ENCODE results near the gene TM7SF2.

DNA sequence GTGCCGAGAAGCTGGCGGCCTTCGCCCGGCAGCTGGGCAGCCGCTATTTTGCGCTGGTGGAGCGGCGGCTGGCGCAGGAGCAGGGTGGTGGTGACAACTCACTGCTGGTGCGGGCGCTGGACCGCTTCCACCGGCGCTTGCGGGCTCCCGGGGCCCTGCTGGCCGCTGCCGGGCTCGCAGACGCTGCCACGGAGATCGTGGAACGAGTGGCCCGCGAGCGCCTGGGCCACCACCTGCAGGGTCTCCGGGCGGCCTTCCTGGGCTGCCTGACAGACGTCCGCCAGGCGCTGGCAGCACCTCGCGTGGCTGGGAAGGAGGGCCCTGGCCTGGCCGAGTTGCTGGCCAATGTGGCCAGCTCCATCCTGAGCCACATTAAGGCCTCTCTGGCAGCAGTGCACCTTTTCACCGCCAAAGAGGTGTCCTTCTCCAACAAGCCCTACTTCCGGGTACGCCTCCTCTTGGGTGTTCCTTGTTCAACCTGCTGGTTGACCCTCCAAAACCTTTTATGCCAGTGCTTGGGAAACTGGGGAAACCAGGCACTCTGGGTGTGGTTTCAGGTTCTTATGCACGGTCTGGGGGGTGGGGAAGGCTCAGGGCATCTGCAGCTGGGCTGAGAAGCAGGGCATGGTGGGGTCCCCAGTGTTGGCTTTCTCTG, 3.1 kb upstream of the TM7SF2 start:
- TF ChIP-seq, protein P1, sequence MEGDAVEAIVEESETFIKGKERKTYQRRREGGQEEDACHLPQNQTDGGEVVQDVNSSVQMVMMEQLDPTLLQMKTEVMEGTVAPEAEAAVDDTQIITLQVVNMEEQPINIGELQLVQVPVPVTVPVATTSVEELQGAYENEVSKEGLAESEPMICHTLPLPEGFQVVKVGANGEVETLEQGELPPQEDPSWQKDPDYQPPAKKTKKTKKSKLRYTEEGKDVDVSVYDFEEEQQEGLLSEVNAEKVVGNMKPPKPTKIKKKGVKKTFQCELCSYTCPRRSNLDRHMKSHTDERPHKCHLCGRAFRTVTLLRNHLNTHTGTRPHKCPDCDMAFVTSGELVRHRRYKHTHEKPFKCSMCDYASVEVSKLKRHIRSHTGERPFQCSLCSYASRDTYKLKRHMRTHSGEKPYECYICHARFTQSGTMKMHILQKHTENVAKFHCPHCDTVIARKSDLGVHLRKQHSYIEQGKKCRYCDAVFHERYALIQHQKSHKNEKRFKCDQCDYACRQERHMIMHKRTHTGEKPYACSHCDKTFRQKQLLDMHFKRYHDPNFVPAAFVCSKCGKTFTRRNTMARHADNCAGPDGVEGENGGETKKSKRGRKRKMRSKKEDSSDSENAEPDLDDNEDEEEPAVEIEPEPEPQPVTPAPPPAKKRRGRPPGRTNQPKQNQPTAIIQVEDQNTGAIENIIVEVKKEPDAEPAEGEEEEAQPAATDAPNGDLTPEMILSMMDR (IDR thresholded peaks at IDR 0.05): no peak
- TF ChIP-seq POLR2A (IDR thresholded peaks at IDR 0.05): no peak

All from right lobe of liver (tissue), 4 donors.